ENCODE measurements around the gene THRAP3.

Gene THRAP3

GRCh38 chr1:36303650-36304360 is 79.6 kb downstream of the THRAP3 start:
- DNase-seq: no peak

DNA sequence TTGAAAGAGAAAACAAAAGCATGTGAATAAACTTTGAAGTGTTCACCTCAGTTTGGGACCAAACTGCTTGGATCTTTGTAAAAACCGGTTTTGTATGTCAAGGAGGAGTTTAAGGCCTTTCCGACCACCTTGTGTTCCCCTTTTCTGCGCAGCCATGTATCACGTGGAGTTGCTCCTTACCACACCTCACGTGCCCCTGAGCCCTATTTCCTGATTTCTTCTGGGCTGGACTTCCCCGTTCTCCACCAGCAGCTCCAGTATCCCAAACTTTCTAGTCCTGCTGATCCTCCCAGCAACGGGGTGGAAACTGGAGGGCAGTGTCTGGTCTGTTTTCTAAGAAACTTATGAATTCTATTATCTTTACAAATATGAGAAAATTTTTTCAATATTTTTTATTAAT is 80.3 kb downstream of the THRAP3 start:
- DNase-seq: no peak

DNA sequence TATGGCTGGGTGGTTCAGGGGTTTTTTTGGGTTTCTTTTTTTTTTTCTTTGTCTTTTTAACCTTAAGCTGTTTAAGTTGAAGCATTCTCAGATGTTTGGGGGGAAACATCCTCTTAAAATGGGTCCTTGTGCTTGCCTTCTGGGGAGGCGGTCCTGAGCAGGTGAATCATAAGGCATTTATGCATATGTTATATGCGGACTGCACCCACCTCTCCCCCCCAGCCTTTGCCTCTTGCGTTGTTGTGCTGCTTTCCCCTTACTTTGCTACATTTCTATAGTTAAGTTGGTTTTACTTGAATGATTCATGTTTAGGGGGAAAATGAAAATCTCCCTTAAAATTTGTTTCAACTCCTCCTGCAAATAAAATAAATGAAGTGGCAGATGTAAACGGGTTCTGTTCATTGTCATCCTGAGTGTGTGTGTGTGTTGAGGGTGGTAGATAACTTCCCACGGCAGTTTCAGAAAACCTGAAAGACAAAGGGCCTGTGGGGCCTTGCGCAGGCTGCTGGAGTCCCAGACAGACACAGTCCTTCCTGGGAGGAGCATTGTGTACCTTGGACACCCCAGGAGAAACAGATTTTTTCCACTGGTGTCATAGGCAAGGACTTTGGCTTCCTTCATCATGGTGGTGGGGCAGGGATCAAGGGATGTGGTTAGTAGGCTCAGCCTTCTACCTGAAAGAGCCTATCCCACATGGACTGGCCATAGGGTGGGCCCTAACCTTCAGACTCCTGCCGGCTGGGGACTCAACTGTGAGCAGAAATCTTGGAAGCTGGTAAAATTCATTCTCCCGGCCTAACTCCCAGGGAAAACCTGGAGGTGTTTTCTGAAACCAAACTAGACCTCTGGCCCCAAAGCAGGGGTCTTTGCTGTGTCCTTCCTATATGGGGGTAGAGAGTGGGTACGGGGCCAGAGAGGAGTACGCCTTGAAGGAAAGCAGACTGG is 81.0 kb downstream of the THRAP3 start:
- no peak for DNase-seq

DNA sequence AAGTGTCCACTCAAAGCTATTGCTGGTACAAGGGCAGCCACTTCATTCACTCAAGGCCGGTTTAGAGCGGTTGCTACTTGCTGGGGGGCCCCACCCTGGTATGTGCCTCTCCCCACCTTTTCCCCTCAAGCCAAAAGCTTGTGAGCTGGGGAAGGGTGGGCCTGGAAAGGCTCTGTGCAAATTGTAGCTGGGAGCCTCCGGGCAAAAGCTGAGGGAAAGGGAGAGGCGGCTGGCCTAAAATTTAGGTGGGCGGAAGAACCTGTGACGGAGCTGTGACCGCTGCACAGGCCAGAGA is 81.6 kb downstream of the THRAP3 start:
- DNase-seq: no peak

DNA sequence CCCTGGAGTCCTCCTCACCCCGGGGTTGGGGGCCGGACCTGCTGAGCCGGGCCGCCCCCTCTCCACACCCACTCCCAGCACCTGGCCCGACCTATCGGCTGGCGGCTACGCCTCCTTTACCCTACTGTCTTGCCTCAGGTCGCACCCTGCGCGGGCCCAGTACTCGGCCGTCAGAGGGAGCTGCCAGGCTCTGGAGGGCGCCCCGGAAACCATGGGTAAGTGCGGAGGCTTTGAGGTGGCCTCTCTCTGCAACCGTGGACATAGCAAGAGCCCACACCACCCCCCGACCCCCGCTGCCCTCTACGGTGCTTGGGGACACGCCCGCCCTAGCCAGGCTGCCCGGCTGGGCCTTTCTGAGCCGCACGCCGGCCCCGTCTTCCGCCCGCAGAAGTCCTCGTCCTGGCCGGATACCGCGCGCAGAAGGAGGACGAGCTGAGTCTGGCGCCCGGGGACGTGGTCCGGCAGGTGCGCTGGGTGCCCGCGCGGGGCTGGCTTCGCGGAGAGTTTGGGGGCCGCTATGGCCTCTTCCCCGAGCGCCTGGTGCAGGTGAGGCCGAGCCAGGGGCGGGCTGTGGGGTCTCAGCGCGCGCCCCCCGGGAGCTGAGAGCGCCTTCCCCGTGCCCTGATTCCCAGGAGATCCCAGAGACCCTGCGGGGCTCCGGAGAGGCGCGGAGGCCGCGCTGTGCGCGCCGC is 82.1 kb downstream of the THRAP3 start, which contains the start of gene SH3D21:
Gene SH3D21 (plus strand): TSS at position 159 of the 692 bp plus-strand sequence. CDS start 53 bp downstream, at position 212.
- DNase-seq: peak; percentile 32

DNA sequence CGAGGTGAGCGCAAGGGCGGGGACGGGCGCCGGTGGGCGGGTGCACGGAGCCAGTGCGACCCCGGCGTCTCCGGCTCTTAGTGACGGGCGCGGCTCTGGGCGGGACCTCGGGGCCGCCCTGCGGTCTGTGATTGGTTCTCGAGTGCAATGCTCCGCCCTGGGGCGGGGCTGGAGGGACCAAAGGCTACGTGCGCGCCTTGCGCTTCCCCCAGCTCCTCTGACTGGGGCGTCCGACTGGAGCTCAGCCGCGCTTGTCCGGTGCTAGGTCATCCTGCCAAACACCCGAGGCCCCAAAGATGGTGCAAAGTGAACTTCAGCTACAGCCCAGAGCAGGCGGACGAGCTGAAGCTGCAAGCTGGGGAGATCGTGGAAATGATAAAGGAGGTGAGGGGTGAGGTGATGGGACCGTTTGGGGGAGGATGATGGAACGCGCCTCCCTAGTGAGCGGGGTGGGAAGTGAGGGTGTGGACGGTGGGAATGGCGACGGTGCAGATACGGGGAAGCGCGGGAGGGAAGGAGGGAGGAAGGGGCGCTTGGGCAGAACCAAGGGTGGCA is 82.7 kb downstream of the THRAP3 start:
- DNase-seq: peak; percentile 87

DNA sequence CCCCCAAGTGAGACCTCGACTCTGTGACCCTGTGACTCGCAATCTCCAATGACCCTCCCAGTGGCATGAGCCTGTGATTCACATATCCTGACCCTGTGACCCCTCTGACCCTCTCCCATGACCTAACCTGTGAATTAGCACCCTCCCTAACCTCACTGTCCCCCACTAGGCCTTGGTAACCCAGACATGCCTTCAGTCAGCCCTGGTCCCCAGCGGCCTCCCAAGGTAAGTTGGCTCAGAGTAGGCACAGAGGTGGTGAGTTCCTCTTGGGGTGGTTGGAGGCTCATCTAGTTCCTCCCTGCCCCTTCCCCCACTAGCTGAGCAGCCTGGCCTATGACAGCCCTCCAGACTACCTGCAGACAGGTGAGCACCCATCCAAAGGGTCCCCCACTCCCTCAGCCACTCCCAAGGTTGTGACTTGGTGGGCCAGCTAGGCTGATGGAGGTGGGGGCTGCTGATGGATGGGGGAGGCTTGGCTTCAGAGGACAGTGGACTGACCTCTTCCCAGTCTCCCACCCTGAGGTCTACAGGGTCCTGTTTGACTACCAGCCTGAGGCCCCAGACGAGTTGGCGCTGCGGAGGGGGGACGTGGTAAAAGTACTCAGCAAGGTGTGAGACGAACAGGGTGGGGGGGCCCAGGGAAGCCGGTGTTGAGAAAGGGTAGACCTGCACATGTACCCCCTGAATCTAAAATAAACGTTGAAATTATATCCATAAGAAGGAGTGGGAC is 83.5 kb downstream of the THRAP3 start:
- no peak for DNase-seq

GRCh38 chr1:36309397-36309796 is 85.2 kb downstream of the THRAP3 start:
- DNase-seq: no peak

GRCh38 chr1:36320291-36320761 is 96.1 kb downstream of the THRAP3 start:
- DNase-seq: peak; percentile 48

GRCh38 chr1:36320767-36321118 is 96.5 kb downstream of the THRAP3 start:
- no peak for DNase-seq

DNA sequence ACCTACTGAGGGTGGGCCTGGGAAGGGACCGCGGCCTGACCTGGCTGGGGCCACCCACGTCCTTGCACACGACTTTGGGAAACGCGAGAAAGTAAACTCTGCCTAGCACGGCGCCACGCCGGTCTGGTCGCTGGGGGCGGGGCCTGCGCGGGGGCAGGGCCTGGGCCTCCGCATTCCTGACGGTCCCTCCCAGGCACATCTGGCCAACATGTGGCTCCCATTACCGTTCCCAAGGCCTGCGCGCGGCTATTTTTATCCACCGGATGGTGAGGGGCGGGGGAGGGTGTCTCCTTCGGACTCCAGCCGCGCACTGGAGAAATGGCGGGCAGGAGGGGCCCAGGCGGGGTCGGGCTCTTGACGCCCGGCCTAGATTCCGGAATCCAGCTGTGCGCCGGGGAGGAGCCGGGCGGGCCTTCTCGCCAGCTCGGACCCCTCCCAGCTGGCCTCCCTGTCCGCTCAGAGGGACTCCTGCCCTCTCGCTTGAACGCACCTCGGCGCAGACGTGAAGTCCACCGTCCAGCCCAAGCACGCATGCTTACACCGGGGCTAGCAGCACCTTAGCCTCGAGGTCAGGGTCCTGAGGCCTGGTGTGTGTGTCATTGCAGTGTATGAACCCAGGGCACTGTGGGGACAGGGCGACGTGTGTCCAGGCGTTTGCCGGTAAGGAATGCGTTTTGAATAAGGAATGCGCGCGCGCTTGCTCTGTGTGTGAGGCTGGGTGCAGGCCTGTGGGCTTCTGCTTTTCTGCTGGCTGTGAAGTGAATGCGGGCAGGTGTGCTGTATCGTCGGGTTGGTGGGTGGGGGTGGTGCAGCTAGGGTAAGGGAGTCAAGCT is 97.1 kb downstream of the THRAP3 start:
- peak; percentile 28 for DNase-seq

DNA sequence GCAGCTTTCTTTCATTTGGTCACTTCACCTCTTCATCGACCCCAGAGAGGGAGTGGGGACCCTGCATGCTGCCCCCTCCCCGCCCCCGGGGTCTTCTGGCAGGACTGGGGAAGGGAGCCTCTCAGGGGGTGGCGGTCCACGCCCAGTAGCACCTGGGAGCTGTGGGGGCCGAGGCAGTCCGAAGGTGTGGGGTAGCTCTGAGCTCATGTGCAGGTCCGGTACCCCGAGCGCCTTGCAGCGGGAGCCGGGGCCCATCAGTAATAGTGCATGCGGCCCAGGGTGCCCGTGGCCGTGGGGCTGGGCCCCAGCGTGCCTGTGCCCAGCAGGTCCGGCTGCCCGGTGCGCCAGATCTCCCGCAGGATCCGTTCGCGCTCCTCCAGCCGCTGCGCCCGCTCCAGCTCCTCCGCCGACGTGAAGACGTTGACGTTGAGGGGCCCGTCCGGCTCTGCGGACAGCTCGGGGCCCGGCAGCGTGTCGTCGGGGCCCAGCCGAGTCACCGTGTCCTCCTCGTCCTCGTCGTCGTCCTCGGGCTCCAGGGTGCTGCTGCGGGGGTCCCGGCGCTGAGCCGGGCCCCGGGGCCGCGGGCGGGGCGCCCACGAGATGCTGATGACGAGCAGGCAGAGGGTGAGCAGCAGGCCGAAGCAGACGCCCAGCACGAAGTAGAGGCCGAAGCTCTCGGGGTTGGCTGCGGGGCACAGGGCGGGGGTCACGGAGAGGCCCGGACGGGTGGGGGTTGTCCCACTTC is 98.0 kb downstream of the THRAP3 start:
- DNase-seq: no peak

DNA sequence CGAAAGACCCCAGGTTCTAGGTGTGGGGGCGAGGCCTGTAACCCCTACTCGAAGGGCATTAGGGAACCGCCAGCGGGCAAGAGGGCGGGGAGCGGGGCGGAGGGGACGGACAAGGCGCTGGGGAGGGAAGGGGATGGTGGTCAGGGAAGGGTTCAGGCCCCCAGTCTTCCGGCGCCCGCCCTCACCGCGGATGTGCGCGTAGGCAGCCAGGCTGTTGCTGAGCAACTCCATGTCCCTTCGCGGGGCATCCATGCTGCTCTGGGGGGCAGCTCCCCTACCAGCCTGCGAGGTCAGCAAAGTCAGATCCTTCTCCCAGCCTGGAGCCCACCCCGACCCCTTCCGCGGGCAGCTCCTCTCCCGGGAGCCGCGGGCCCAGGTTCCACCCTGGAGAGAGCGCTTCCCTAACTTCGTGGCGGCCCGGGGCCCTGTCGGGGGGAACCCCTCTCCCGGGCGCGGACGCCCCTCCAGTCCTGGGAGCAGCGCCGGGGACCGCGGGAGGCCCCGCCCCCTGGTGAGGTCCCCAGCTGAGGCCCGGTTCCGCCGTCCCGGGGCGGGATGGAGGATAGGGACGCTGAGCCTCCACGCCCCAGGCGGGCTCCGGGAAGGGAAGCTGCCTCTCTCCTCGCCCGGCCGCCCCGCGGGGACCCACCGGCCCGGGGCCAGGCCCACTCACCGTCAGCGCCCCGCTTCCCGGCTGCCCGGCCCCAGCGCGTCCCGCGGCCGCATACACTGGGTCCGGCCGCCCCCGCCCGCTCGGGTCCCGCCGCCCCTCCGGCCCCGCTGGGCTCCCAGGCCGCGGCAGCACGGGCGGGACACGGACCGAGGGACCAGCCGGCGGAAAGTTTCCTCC is 98.8 kb downstream of the THRAP3 start:
- DNase-seq: no peak

DNA sequence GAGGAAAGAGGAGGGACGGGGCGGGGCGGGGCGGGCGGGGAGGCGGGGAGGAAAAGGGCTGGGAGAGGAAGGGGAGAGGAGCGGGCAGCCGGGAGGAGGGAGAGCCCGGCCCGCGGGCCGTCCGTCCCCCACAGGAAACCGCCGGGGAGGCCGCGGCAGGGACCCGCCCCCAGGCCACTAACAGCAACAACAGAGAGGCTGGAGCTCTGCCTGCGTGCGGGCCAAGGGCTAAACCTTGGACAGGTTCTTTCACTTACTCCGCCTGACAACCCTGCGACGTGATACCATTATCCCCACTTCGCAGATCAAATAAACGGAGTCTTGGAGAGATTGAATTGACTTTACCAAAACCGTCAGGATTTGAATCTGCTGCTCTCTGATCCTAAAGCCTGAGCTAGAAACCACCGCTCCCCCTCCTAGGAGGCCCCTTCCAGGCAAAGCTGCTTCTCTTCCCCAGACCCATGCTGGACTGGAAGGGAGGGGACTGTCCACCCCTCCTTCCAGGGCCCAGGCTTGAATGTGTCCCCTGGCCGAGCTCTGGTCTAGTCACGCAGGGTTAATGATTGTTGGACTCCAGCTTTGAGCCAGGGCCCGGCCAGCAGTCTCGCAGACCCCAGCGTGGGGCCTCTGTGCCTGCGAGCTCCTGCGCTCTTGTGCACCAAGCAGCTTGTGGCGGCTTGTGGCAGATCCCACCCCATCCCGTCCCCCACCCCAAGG is 99.6 kb downstream of the THRAP3 start, which contains the start of gene EVA1B:
Gene EVA1B (minus strand): TSS at position 10 of the 717 bp plus-strand sequence. CDS start 608 bp downstream, outside the sequence.
- DNase-seq: no peak

DNA sequence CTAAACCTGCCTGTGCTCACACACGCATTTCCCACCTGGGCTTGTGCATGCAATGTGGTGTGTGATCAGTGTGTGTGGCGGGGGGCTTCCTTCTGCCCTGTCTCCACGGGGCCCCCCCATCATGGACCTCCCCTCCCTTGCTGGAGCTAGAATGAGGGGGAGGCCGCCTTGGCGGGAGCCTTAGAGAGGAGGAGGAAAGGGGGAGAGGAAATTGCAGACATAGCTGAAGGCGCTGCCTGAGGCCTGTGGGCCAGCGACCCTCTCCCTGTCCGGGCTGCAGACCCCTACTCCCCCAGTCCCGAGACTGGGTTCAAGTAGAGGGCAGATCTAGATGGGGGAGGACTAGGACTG is 100.1 kb downstream of the THRAP3 start:
- DNase-seq: no peak

DNA sequence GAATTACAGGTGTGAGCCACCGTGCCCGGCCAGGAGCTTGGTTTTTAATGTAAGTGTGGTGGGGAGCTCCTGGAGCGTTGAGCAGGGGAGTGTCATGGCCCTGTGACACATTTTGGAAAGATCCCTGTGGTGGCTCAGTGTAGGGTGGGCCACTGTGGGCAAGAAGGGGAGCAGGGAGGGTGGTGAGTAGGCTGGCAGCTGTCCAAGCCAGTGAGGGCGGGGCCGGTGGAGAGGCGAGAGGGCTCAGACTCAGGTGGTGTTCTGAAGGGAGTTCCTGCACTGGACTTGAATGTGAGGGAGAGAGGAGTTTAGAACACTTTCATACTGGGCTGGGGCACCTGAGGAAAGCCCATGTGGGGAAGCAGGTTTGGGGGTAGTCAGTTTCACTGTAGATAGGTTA is 102.3 kb downstream of the THRAP3 start:
- no peak for DNase-seq

DNA sequence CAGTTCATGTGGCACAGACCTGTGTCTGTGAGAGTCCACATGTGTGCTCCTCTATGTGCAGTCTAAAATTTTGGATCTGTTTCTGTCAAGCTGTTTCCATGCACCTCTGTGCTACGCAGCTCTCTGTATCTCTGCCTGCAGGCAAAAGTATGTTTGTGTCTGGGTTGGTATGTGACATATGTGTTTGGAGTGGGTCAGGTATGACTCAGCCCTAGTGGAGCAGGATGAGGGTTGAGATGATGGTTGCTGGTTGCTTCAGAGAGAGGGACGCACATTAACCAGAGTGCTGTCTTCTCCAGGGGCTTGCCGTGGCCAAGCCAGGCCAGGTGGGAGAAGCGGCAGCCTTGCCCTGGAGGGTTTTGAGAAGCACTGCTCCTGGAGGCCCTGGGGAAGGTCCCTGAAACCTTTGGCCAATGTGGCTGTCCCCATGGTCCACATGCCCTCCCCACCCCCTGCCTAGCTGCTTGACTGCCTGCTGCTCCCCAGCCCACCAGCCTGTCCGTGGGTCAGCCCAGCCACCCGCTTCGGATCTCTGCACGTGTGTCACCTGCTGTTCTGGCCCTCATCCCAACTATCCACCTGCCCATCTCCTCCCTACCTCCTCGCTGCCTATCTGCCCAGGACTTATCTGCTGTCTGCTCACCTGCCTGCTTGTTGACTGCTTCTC is 103.3 kb downstream of the THRAP3 start:
- no peak for DNase-seq

DNA sequence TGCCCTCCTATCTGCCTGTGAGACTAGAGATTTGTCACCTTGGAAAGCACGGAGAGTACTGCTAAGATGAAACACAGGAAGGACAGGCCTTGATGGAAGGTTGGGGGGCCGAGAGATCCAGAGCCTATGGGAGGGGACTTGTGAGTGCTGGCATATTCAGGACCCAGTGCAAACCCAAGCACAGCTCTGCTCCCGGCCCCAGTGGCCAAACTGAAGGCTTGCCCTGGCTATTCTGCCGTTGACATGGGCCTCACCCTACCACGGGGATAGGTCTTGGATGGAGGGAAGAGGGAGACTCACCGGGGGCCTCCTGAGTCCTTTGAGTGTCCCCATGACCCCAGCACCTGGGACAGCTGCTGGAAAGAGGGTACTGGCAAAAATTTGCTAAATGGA is 103.8 kb downstream of the THRAP3 start:
- DNase-seq: no peak

GRCh38 chr1:36328713-36329112 is 104.5 kb downstream of the THRAP3 start:
- peak; percentile 53 for DNase-seq
